Stimulated activated CD8-positive, alpha-beta memory T cell treated with anti-CD3 and anti-CD28 coated beads, Interleukin-15, amount 100 ng/mL, for 1 hour (primary cell): ENCODE measurements around the gene ARID1B.

Experiments used
- DNase-seq: peaks from one replicate; pipeline ENCODE4 v3.0.0-alpha.2; 2020; ENCODE audit warnings: low read depth

The ARID1B gene

DNA sequence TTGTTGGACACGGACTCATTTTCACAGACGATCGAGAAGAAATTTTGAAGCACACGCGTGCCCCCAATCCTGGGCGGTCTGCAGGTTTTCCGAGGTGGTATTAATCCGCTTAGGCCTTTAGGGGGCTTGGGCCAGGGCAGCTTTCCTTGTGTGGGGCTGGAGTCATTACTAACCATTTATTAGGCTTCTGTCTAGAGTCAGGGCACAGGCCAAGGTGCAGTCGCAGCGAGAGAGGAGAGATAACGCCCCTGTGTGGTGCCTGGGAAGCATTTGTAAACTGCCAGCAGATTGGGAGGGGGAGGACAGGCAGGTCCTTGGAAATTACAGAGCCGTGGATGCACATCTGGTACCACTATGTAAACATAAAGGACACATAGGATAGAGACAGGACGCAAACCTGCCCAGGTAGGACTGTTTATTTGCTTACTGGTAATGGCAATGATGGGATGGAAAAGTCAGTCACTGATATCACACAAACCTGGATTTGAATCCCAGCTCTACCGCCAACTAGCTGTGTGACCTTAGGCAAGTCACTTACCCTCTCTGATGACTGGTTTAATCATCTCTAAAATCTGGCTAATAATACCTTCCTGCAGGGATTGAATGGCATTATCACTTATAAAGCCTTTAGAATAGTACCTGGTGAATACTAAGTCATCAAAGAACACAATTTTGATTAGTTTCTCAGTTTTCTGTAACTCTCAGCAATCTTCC lies 469.8 kb downstream of the ARID1B start:
- DNase-seq, result no peak

DNA sequence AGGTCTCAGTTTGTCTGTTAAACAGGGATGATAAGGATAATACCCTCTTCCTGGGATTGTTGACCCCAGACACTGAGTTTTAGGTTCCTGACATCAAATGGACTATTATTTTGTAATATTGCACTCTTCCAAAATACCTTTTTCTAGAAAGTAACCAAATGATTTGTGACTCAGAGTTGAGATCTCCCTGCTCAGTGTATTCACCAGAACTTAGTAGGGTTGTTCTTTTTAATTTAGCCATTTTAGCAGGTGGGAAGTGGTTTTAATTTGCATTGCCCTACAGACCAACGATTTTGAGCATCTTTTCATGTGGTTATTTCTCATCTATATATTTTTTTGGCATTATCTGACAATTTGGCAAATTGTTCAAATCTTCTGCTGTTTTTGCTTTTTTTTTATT lies 471.1 kb downstream of the ARID1B start:
- DNase-seq, result no peak

DNA sequence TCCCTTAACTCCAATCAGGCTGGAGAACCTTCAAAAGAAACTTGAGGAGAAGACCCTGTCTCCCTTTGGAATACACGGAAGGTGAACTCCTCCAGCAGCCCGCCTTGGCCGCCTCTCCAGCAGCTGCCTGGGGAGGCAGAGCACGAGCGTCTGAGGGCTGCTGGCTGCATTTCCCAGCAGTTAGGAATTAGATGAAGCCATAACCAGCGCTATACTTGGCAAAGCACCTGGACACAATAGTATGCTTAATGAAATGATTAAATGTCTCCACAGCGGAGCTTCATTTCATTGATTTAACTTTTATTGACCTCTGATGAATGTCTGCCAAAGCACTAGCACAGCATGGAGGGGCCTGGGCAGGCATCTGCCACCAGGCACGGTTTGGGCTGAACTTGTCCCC lies 472.6 kb downstream of the ARID1B start:
- no peak for DNase-seq

DNA sequence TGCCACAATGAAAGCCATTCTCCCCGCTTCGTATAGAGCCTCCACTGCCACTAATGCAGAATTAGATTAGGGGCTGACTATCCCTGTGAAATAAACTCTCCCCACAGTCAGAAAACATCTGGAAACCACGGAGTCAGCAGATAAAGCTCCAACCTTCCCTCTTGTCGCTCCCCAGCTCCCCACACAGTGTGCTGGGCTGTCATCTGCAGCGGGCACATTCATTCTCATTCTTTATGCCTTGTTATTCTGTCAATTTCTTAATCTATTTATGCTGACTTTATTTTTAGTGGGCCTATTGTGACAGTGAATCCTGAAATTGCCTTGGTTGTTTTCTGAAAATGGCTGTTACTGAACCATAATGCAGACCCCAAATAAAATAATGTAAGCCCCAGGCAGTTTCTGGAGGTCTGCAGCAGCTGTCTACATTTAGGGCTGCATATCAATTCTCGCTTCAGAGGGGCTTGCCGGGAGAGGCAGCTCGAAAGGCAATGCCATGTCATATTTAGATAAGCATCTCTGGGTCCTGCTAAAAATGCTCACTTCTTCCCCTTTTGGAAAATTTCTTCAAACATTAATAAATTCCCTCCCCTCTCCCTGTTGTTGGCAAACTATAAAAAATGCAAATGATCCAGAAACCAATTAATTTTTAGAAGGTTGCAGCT lies 474.5 kb downstream of the ARID1B start:
- no peak for DNase-seq

DNA sequence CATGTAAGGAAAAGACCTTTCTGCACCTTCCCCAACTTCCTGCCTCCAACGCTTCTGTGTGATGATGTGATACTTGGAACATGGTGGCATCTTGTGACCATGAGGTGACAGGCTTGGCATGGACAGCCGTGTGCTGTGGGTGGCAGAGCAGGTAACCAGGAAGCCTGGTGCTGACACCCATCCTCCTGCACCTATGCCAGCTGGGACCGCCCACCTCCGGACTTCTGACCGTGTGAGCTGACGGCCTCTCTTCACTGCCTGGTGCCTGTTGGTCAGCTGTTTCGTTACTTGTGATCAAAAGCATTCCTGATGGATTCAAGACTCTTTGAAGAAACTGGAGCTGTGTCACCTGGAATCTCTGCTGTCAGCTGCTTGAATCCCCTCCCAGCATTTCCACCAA lies 475.8 kb downstream of the ARID1B start:
- no peak for DNase-seq

DNA sequence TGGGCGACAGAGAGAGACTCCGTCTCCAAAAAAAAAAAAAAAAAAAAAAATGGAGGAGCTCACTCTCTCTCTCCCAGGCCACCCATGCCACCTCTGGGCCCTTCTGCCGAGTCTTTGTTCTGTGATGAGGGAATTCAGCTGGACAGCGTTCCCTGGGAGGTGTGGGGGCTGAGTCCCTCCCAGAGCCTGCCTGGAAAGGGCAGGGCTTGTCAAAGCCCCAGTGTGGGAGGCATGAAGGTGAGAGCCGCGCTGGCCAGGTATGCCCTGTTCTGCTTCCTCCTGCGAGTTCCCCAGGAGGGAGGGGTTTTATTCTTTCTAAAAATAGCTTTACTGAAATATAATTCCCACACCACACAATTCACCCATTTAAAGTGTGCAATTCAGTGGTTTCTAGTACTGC lies 476.5 kb downstream of the ARID1B start:
- no peak for DNase-seq

DNA sequence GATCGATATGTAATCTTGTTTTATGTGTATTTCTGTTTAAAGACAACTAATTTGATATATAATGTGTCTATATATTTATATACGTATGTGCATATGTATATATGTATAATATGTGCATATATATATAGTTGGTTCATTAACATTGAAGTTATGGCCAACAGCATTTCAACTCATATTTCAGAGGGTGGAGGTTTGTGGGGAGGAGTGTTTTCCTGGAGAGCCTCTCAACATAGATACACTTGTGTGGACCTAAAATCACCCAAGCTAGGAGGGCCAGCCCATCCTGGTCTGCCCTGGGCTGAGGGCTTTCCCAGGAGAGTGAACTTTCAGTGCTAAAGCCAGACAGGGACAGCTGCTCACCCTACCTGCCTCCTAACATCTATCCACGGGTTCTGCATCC lies 477.4 kb downstream of the ARID1B start:
- no peak for DNase-seq

DNA sequence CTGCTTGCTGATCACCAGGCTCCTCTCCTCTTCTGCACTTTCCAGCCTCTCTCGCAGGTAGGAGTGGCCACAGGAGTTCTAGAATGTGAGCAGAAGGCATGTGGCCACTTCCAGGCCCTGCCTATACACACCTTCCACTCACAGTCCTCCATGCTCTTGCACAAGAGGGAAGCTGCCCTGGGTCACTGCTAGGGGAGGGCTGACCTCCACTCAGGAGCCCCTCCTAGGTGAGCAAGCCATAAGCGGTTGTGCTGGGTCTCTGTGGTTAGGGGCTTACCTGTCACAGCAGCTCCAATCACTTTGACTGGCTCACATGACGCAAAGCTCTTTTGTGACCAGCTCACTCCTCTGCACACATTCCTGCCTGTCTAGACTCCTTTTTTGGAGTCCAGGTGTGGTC lies 477.9 kb downstream of the ARID1B start:
- DNase-seq, result no peak

DNA sequence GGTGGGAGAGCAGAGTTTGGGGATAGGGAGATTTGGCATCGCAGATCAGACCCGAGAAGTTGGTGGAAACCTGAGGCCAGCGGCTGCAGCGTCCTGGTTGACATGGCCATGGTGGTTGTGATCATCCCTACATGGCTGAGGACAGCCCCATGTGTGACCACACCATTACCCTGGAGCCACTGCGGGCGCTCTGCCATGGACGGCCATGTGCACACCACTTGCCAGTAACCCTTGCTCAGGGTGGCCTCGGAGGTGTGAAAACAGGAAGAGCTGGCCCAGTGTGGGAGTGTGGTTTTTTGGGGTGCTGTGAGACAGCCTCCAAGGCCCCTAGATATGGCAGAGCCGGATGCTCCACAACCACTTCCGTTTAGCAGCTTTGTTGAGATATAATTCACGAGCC lies 481.7 kb downstream of the ARID1B start:
- no peak for DNase-seq

DNA sequence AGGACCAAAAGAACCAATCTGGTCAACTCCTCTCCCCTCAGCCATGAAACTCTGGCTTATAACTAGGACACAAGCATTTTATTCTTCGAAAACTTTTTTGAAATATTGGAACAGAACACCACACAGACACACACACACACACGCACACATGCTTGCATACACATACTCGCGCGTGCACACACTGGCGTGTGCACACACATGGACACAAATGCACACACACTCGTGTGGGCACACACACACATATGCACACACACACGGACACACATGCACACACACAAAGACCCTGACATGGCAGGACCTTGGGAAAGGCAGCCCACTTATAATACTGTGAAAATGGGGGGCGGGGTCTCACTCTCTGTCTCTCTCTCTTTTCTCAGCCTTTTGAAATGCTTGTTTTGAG lies 482.3 kb downstream of the ARID1B start:
- DNase-seq, result no peak
